GM06990 (cell line): ENCODE data around the gene AGER.

ENCODE experiments used
- DNase-seq: peaks from one replicate; pipeline ENCODE4 v3.0.0-alpha.2; 2011; ENCODE audit not compliant: insufficient read length; ENCODE audit errors: extremely low read depth
- H3K27me3 ChIP-seq: replicated peaks from 2 replicates; pipeline ENCODE4 v1.6.0; 2011; ENCODE audit warnings: low read length; ENCODE audit not compliant: control insufficient read depth, insufficient read depth
- H3K36me3 ChIP-seq: 2 replicates; pipeline ENCODE4 v1.5.1; 2011; ENCODE audit warnings: low read length; ENCODE audit not compliant: control insufficient read depth, insufficient read depth
- H3K4me3 ChIP-seq: replicated peaks from 2 replicates; pipeline ENCODE4 v1.5.1; 2011; ENCODE audit warnings: low read depth, mild to moderate bottlenecking, control low read depth, low read length
- TF ChIP-seq, protein P1 (sequence below): IDR thresholded peaks from 2 replicates; pipeline ENCODE4 v1.5.1; 2011; ENCODE audit warnings: low read length, control low read depth, mild to moderate bottlenecking, inconsistent platforms; ENCODE audit not compliant: insufficient read depth, poor library complexity, severe bottlenecking

The AGER gene

DNA sequence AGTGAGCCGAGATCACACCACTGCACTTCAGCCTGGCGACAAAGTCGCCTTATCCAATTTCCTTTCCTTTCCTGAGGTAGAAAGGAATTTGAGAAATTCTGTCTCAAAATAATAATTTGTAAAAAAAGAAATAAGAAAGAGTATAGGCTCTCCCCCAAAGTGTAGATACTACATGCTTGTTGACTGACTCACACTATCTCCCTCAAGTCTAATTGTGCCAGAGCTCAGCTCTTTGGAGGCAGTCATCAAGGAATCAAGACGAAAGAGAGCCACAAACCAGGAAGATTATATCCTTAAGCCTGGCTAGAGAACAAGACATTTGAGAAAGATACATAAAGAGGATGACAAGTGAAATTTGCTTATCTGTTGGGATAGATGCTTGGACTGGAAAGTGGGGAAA, 50.3 kb downstream of the AGER start:
- H3K4me3 ChIP-seq = no peak overlapping the region
- H3K27me3 ChIP-seq = no peaks in the 10 kb centered on the region; the same call in 1 of the 2 replicates
- TF ChIP-seq, protein P1, sequence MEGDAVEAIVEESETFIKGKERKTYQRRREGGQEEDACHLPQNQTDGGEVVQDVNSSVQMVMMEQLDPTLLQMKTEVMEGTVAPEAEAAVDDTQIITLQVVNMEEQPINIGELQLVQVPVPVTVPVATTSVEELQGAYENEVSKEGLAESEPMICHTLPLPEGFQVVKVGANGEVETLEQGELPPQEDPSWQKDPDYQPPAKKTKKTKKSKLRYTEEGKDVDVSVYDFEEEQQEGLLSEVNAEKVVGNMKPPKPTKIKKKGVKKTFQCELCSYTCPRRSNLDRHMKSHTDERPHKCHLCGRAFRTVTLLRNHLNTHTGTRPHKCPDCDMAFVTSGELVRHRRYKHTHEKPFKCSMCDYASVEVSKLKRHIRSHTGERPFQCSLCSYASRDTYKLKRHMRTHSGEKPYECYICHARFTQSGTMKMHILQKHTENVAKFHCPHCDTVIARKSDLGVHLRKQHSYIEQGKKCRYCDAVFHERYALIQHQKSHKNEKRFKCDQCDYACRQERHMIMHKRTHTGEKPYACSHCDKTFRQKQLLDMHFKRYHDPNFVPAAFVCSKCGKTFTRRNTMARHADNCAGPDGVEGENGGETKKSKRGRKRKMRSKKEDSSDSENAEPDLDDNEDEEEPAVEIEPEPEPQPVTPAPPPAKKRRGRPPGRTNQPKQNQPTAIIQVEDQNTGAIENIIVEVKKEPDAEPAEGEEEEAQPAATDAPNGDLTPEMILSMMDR = no peak
- no peak for DNase-seq
- no peaks in the 10 kb centered on the region for H3K36me3 ChIP-seq

DNA sequence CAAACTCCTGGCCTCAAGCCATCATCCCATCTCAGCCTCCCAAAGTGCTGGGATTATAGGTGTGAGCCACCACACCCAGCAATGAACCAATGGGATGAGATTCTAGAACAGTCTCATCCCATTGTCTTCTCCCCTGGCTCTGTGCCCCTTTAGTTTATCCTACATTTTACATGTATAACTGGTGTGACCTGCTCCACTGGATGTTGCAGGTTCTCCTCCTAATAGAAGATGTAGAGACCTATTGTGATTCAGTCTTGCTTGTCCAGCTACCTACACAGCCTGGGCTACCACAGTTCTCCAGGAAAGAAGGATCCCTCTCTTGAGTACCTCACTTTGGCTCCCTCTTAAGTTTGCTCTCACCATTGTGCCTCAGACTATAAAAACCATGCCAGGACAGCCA, 51.9 kb downstream of the AGER start:
- Histone ChIP-seq H3K4me3 (no peak overlapping the region), H3K36me3 (no peaks in the 10 kb centered on the region), H3K27me3 (no peaks in the 10 kb centered on the region; the same call in 1 of the 2 replicates)
- DNase-seq = no peak
- TF ChIP-seq, protein P1 = no peak

DNA sequence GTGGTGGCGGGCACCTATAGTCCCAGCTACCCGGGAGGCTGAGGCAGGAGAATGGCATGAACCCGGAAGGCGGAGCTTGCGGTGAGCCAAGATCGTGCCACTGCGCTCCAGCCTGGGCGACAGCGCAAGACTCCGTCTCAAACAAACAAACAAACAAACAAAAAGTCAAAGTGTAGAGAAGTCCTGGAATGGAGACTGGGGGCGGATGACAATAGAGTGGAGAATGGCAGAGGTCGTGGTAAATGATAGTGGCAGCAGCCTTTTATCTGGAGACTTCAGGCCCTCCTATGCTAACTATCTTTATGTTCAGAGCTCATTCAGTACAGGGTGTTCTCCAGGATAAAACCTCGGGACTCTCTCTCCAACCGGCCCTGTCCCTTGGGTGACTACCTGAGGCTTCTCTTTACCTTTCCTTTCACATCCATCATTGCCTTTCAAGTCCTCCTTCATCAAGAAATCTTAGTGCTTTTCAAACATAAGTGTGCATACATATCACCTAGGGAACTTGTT, 52.6 kb downstream of the AGER start:
- Histone ChIP-seq H3K27me3 (no peaks in the 10 kb centered on the region; the same call in 1 of the 2 replicates), H3K36me3 (no peaks in the 10 kb centered on the region), H3K4me3 (no peak overlapping the region)
- DNase-seq = no peak
- TF ChIP-seq, protein P1 = no peak
